Mucosa of stomach (tissue), 1 donor: ENCODE data around the gene FOXJ3.
A peak's percentile ranks its signal among the peaks of the same experiment; 100 is the strongest.

Experiments used
- H3K27me3 ChIP-seq: one replicate; pipeline ENCODE4 v1.7.0; 2013; ENCODE audit warnings: mild to moderate bottlenecking, low read length; ENCODE audit not compliant: control insufficient read depth, insufficient read depth
- H3K36me3 ChIP-seq: one replicate; pipeline ENCODE4 v1.7.0; 2013; ENCODE audit warnings: low read length; ENCODE audit not compliant: control insufficient read depth, insufficient read depth
- H3K4me1 ChIP-seq: one replicate; pipeline ENCODE4 v1.7.0; 2013; ENCODE audit warnings: mild to moderate bottlenecking, low read length; ENCODE audit not compliant: control insufficient read depth, insufficient read depth
- H3K4me3 ChIP-seq: one replicate; pipeline ENCODE4 v1.7.0; 2013; ENCODE audit warnings: low read length
- H3K9ac ChIP-seq: one replicate; pipeline ENCODE4 v1.7.0; 2013; ENCODE audit warnings: mild to moderate bottlenecking, low read length, moderate library complexity
- H3K9me3 ChIP-seq: one replicate; pipeline ENCODE4 v1.7.0; 2013; ENCODE audit warnings: mild to moderate bottlenecking, low read length, moderate library complexity; ENCODE audit not compliant: control insufficient read depth
- donor health status: Pancreatic carcinoma.

Gene FOXJ3

GRCh38 chr1:42175314-42176054 is 159.6 kb downstream of the FOXJ3 start:
- Histone ChIP-seq H3K27me3 (no peaks in the 10 kb centered on the region), H3K9ac (no peak overlapping the region), H3K4me1 (peaks cover 26% of the 10 kb centered on the region), H3K9me3 (no peaks in the 10 kb centered on the region), H3K4me3 (no peak overlapping the region), H3K36me3 (no peaks in the 10 kb centered on the region)

GRCh38 chr1:42173961-42174735 is 160.9 kb downstream of the FOXJ3 start:
- H3K9ac ChIP-seq, result no peak overlapping the region
- H3K36me3 ChIP-seq, result no peaks in the 10 kb centered on the region
- no peaks in the 10 kb centered on the region for H3K9me3 ChIP-seq
- H3K4me1 ChIP-seq, result peaks cover 36% of the 10 kb centered on the region
- no peak overlapping the region for H3K4me3 ChIP-seq
- H3K27me3 ChIP-seq, result no peaks in the 10 kb centered on the region

GRCh38 chr1:42173155-42173933 is 161.7 kb downstream of the FOXJ3 start:
- peaks cover 36% of the 10 kb centered on the region for H3K4me1 ChIP-seq
- H3K36me3 ChIP-seq, result no peaks in the 10 kb centered on the region
- no peak overlapping the region for H3K4me3 ChIP-seq
- no peak overlapping the region for H3K9ac ChIP-seq
- no peaks in the 10 kb centered on the region for H3K27me3 ChIP-seq
- H3K9me3 ChIP-seq, result no peaks in the 10 kb centered on the region

- Histone ChIP-seq H3K4me1 (peaks cover 29% of the 10 kb centered on the region), H3K9ac (no peak overlapping the region)
Observed at GRCh38 chr1:42172381-42173133, 162.5 kb downstream of the FOXJ3 start.

GRCh38 chr1:42171679-42172266 is 163.3 kb downstream of the FOXJ3 start:
- no peaks in the 10 kb centered on the region for H3K9me3 ChIP-seq
- H3K36me3 ChIP-seq, result no peaks in the 10 kb centered on the region
- no peak overlapping the region for H3K9ac ChIP-seq
- no peaks in the 10 kb centered on the region for H3K27me3 ChIP-seq
- H3K4me3 ChIP-seq, result no peak overlapping the region
- peaks cover 22% of the 10 kb centered on the region for H3K4me1 ChIP-seq

More at GRCh38 chr1:42172381-42173133, 162.5 kb downstream of the FOXJ3 start:
- Histone ChIP-seq H3K36me3 (no peaks in the 10 kb centered on the region), H3K27me3 (no peaks in the 10 kb centered on the region), H3K9me3 (no peaks in the 10 kb centered on the region), H3K4me3 (no peak overlapping the region)

- no peak overlapping the region for H3K9ac ChIP-seq
- no peak overlapping the region for H3K4me3 ChIP-seq
- no peaks in the 10 kb centered on the region for H3K9me3 ChIP-seq
- peaks cover 26% of the 10 kb centered on the region for H3K4me1 ChIP-seq
- no peaks in the 10 kb centered on the region for H3K27me3 ChIP-seq
- H3K36me3 ChIP-seq, result no peaks in the 10 kb centered on the region
Observed at GRCh38 chr1:42170779-42171621, 164.0 kb downstream of the FOXJ3 start.

- no peak overlapping the region for H3K9ac ChIP-seq
- no peaks in the 10 kb centered on the region for H3K9me3 ChIP-seq
- H3K4me3 ChIP-seq, result no peak overlapping the region
- H3K27me3 ChIP-seq, result no peaks in the 10 kb centered on the region
- peaks cover 45% of the 10 kb centered on the region for H3K4me1 ChIP-seq
- no peaks in the 10 kb centered on the region for H3K36me3 ChIP-seq
Observed at GRCh38 chr1:42168763-42169162, 166.3 kb downstream of the FOXJ3 start.

- Histone ChIP-seq H3K4me1 (peaks cover 43% of the 10 kb centered on the region), H3K9ac (no peak overlapping the region), H3K9me3 (no peaks in the 10 kb centered on the region), H3K27me3 (no peaks in the 10 kb centered on the region), H3K36me3 (no peaks in the 10 kb centered on the region), H3K4me3 (no peak overlapping the region)
Observed at GRCh38 chr1:42168391-42168670, 166.7 kb downstream of the FOXJ3 start.

- H3K36me3 ChIP-seq, result no peaks in the 10 kb centered on the region
- no peaks in the 10 kb centered on the region for H3K27me3 ChIP-seq
- H3K9me3 ChIP-seq, result no peaks in the 10 kb centered on the region
- H3K4me3 ChIP-seq, result no peak overlapping the region
- H3K9ac ChIP-seq, result no peak overlapping the region
- H3K4me1 ChIP-seq, result peaks cover 37% of the 10 kb centered on the region
Observed at GRCh38 chr1:42167611-42168390, 167.2 kb downstream of the FOXJ3 start.

GRCh38 chr1:42165511-42166210 is 169.4 kb downstream of the FOXJ3 start:
- H3K9me3 ChIP-seq, result no peaks in the 10 kb centered on the region
- peak overlapping the region; percentile 14 for H3K9ac ChIP-seq
- H3K27me3 ChIP-seq, result no peaks in the 10 kb centered on the region
- peaks cover 34% of the 10 kb centered on the region for H3K4me1 ChIP-seq
- H3K4me3 ChIP-seq, result no peak overlapping the region
- no peaks in the 10 kb centered on the region for H3K36me3 ChIP-seq
